ENCODE results near the gene RSPH6A. TPM values are rescaled to one million over a fixed set of nuclear protein-coding genes. Genes with fewer than 3 reads are reported as not detected.

RSPH6A gene
- total and polyA plus RNA-seq, 10 of the 15 experiments (the other 5 are each of a cell fraction or from before 2014, with no cell fraction given): 0.03 to 0.41 (median 0.22) TPM; not detected in 4

- Histone ChIP-seq H3K36me3 (ENCODE audit: control insufficient read depth in 2 of 2, insufficient read depth in 2 of 2, low read length in 1 of 2) (no peaks in the 10 kb centered on the region), H3K4me3 (no peak overlapping the region), H3K27me3 (replicated peaks in 1 of 2; ENCODE audit: control insufficient read depth in 2 of 2, insufficient read depth in 2 of 2, low read length in 1 of 2) (no peaks in the 10 kb centered on the region), H3K4me1 (ENCODE audit: control insufficient read depth, insufficient read depth, low read length) (peaks cover 5% of the 10 kb centered on the region), H4K20me1 (ENCODE audit: control insufficient read depth, insufficient read depth) (no peaks in the 10 kb centered on the region), H3K4me2 (ENCODE audit: control insufficient read depth, insufficient read depth) (no peak overlapping the region), H2AFZ (ENCODE audit: control insufficient read depth, low read depth, low read length) (no peak overlapping the region), H3K9me3 (replicated peaks; ENCODE audit: control insufficient read depth, insufficient read depth, low read length) (no peaks in the 10 kb centered on the region), H3K9ac (ENCODE audit: control insufficient read depth, insufficient read depth, low read length) (no peak overlapping the region), H3K79me2 (ENCODE audit: control insufficient read depth, insufficient read depth, low read length) (no peaks in the 10 kb centered on the region), H3K27ac (ENCODE audit: control insufficient read depth, insufficient read depth) (no peak overlapping the region)
- FAIRE-seq (no peak), ATAC-seq (no peak), DNase-seq (ENCODE audit: low read depth, low spot score) (no peak)
- SMC1A ChIA-PET (ENCODE audit: uncharacterized antibody, unreplicated experiment): no interaction called here
- BruUV-seq (replicated peaks): no TSS peak
- POLR2A ChIA-PET: interaction anchor here (0.7 kb wide), 1 partner anchor 11 kb away, joined by 3 read pairs; no protein-coding TSS in a partner anchor
- RAD21 ChIA-PET (ENCODE audit: unreplicated experiment): no interaction called here
- in situ Hi-C loops (cut with MboI) (no loop called here), intact Hi-C loops (cut with micrococcal nuclease; ENCODE audit: unreplicated experiment) (no loop called here)
- no peak for TF ChIP-seq BCL3 (IDR thresholded peaks at IDR 0.05; ENCODE audit: borderline replicate concordance, insufficient read depth, low read depth, low read length, poor library complexity, severe bottlenecking)
- no peak for TF ChIP-seq ASH2L (IDR thresholded peaks at IDR 0.05; ENCODE audit: borderline replicate concordance, low read depth)
- TF ChIP-seq PBX3 (IDR thresholded peaks at IDR 0.05; ENCODE audit: insufficient replicate concordance, low read depth, low read length): no peak
- no peak for TF ChIP-seq TCF7 (IDR thresholded peaks at IDR 0.05; ENCODE audit: borderline replicate concordance)
- no peak for TF ChIP-seq SP1 (IDR thresholded peaks at IDR 0.05; ENCODE audit: low read depth, low read length)
- TF ChIP-seq EP300 (IDR thresholded peaks at IDR 0.05; ENCODE audit: borderline replicate concordance in 1 of 2, control insufficient read depth in 1 of 2, low read depth in 2 of 2, low read length in 2 of 2): no peak
- CTCF ChIA-PET: interaction anchor here (1.2 to 1.3 kb wide), 2 partner anchors 12 to 33 kb away, joined by 5 read pairs; no protein-coding TSS in a partner anchor
- 83% methylated on average over 46 of the region's 57 CpGs for WGBS (ENCODE audit: insufficient coverage, insufficient replicate concordance, low lambda C conversion rate, missing lambda C conversion rate)
Observed at GRCh38 chr19:45804140-45804958, 10.8 kb downstream of the RSPH6A start.
